CD4-positive, alpha-beta T cell (primary cell): ENCODE data around the gene TSPAN31. TPM values are rescaled to one million over a fixed set of nuclear protein-coding genes. Genes with fewer than 3 reads are reported as not detected.

Source experiments
- ATAC-seq: fragments of 200-7000 bp; cut with Tn5 transposase; one replicate; pipeline ENCODE4 v1.10.0; 2022; ENCODE audit warnings: mild to moderate bottlenecking; ENCODE audit not compliant: poor library complexity
- CTCF ChIA-PET: fragments of 350-600 bp; sonication (Branson Sonifier 250); formaldehyde crosslinking; loops from one replicate; lab custom pipeline; 2021; ENCODE audit warnings: antibody characterized with exemption, inconsistent platforms; lab: Charles Lee
- POLR2A ChIA-PET: fragments of 350-600 bp; sonication (Branson Sonifier 250); formaldehyde crosslinking; loops from one replicate; lab custom pipeline; 2021; ENCODE audit warnings: antibody characterized with exemption, inconsistent platforms; lab: Charles Lee
- DNase-seq, 14 experiments: peaks; one replicate each; pipeline ENCODE4 v3.0.0-alpha.2; 2013 to 2020; ENCODE audit warnings: mixed read lengths in 2 of 14
- H3K27ac ChIP-seq, 2 donors: one replicate each; pipeline versions ENCODE4 v1.5.1 to v1.7.0; 2013; ENCODE audit warnings: low read length in 2 of 2, low read depth in 1 of 2, mild to moderate bottlenecking in 1 of 2
- H3K27me3 ChIP-seq, 2 experiments: 1 replicate in 1 of 2; 2 replicates in 1 of 2; pipeline versions ENCODE4 v1.6.1 to v1.7.0; 2013; ENCODE audit warnings: low read length in 2 of 2, control low read depth in 1 of 2, mild to moderate bottlenecking in 1 of 2, moderate library complexity in 1 of 2; ENCODE audit not compliant: insufficient read depth in 2 of 2, control insufficient read depth in 1 of 2
- H3K36me3 ChIP-seq: one replicate; pipeline ENCODE4 v1.6.1; 2013; ENCODE audit warnings: low read length, control low read depth; ENCODE audit not compliant: insufficient read depth
- H3K4me1 ChIP-seq: one replicate; pipeline ENCODE4 v1.6.1; 2013; ENCODE audit warnings: low read length, control low read depth; ENCODE audit not compliant: insufficient read depth
- H3K4me3 ChIP-seq: one replicate; pipeline ENCODE4 v1.5.1; 2013; ENCODE audit warnings: mild to moderate bottlenecking, low read length, moderate library complexity
- H3K9me3 ChIP-seq, 2 experiments: 1 replicate in 1 of 2; 2 replicates in 1 of 2; pipeline versions ENCODE4 v1.6.1 to v1.7.0; 2013; ENCODE audit warnings: low read length in 2 of 2, mild to moderate bottlenecking in 2 of 2, control low read depth in 1 of 2, moderate library complexity in 1 of 2; ENCODE audit not compliant: control insufficient read depth in 1 of 2, insufficient read depth in 1 of 2
- H3K27ac Mint-ChIP-seq: one replicate; pipeline ENCODE4 v1.8.0; 2020; ENCODE audit warnings: mixed read lengths
- H3K27me3 Mint-ChIP-seq: one replicate; pipeline ENCODE4 v1.8.0; 2021; ENCODE audit warnings: mixed read lengths
- H3K36me3 Mint-ChIP-seq: one replicate; pipeline ENCODE4 v1.8.0; 2021; ENCODE audit warnings: low read depth, mixed read lengths
- H3K4me1 Mint-ChIP-seq: one replicate; pipeline ENCODE4 v1.8.0; 2021; ENCODE audit warnings: low read depth, mixed read lengths
- H3K4me3 Mint-ChIP-seq: one replicate; pipeline ENCODE4 v1.8.0; 2020; ENCODE audit warnings: mild to moderate bottlenecking, mixed read lengths
- H3K9me3 Mint-ChIP-seq: one replicate; pipeline ENCODE4 v1.8.0; 2020; ENCODE audit warnings: mixed read lengths
- CTCF ChIP-seq: fragments of 200-600 bp; IDR thresholded peaks from one replicate; pipeline ENCODE4 v1.8.0; 2022; ENCODE audit warnings: antibody characterized with exemption, mild to moderate bottlenecking
- intact Hi-C, 2 experiments: fragments of 100-400 bp; cut with DNase I in 1 of 2; cut with micrococcal nuclease in 1 of 2; formaldehyde crosslinking; loops; one replicate each; pipeline versions ENCODE4 v1.15.1 to v1.9.0; 2023 to 2025; cut with DNase I, micrococcal nuclease
- total RNA-seq, 174 experiments: library from RNA in 2 of 174; stranded (reverse) in 2 of 174; gene quantifications; one replicate each; pipeline ENCODE4 v1.2.3 and lab custom pipeline; 2021 to 2026

Gene TSPAN31
- total RNA-seq, 2 experiments from 2014 or later: 10.3 to 10.7 TPM

- Mint-ChIP-seq H3K27ac (no peak overlapping the region), H3K27me3 (no peaks in the 10 kb centered on the region), H3K4me1 (peaks cover 10% of the 10 kb centered on the region), H3K9me3 (no peaks in the 10 kb centered on the region), H3K36me3 (peaks cover 69% of the 10 kb centered on the region), H3K4me3 (no peak overlapping the region)
- ChIA-PET POLR2A (interaction anchor here (1.0 to 1.6 kb wide), 2 partner anchors 23 to 24 kb away, joined by 3 to 4 read pairs; no protein-coding TSS in a partner anchor), CTCF (no interaction called here)
- no peak overlapping the region for H3K27ac ChIP-seq
- H3K4me1 ChIP-seq: no peaks in the 10 kb centered on the region
- no peak for DNase-seq
- no peak overlapping the region for H3K4me3 ChIP-seq
- H3K36me3 ChIP-seq: peaks cover 70% of the 10 kb centered on the region
- intact Hi-C loops: loop anchor here in 1 of 2 experiments (2.0 kb wide), 1 partner anchor 21 kb away; the partner anchor contains the start of gene AGAP2
- no peak for TF ChIP-seq CTCF
- no peaks in the 10 kb centered on the region for H3K9me3 ChIP-seq
- ATAC-seq: no peak
- no peaks in the 10 kb centered on the region for H3K27me3 ChIP-seq
These were observed 26.8 kb upstream of the TSPAN31 start for GRCh38 chr12:57717846-57718640.

GRCh38 chr12:57718641-57719528, 26.0 kb upstream of the TSPAN31 start:
- H3K4me3 Mint-ChIP-seq: no peak overlapping the region
- intact Hi-C loops: loop anchor here in 1 of 2 experiments (2.0 kb wide), 1 partner anchor 20 kb away; the partner anchor contains the start of gene AGAP2
- H3K4me1 ChIP-seq: no peaks in the 10 kb centered on the region
- DNase-seq (no peak), ATAC-seq (no peak)
- no peaks in the 10 kb centered on the region for H3K9me3 ChIP-seq
- CTCF ChIA-PET: no interaction called here
- no peak for TF ChIP-seq CTCF
- H3K27me3 ChIP-seq: no peaks in the 10 kb centered on the region
- H3K9me3 Mint-ChIP-seq: no peaks in the 10 kb centered on the region
- POLR2A ChIA-PET: interaction anchor here (1.1 to 1.6 kb wide), 3 partner anchors 22 to 26 kb away, joined by 3 to 4 read pairs (median 3); no protein-coding TSS in a partner anchor
- peaks cover 63% of the 10 kb centered on the region for H3K36me3 ChIP-seq
- H3K4me3 ChIP-seq: no peak overlapping the region
- H3K36me3 Mint-ChIP-seq: peaks cover 65% of the 10 kb centered on the region
- peaks cover 18% of the 10 kb centered on the region for H3K4me1 Mint-ChIP-seq
- H3K27ac Mint-ChIP-seq: peak overlapping the region; percentile 61
- H3K27ac ChIP-seq: no peak overlapping the region
- H3K27me3 Mint-ChIP-seq: no peaks in the 10 kb centered on the region
